Psoas muscle (tissue), 8 donors: ENCODE measurements around the gene CDK14. TPM values are rescaled to one million over a fixed set of nuclear protein-coding genes. Genes with fewer than 3 reads are reported as not detected.

Source experiments
- ATAC-seq, 4 donors: fragments of 200-7000 bp; cut with Tn5 transposase; one replicate each; pipeline ENCODE4 v1.9.1; 2020; ENCODE audit warnings: moderate library complexity in 3 of 4, mild to moderate bottlenecking in 2 of 4
- DNase-seq, 2 donors: peaks; one replicate each; pipeline ENCODE4 v3.0.0-alpha.2; 2020
- H3K27ac ChIP-seq: fragments of 200-600 bp; one replicate; pipeline ENCODE4 v1.8.0; 2022
- H3K27me3 ChIP-seq, 3 donors: fragments of 200-600 bp in 1 of 3; one replicate each; pipeline versions ENCODE4 v1.6.1 to v1.8.0; 2013 to 2022; ENCODE audit warnings: low read length in 2 of 3, mild to moderate bottlenecking in 2 of 3, moderate library complexity in 1 of 3; ENCODE audit not compliant: insufficient read depth in 3 of 3
- H3K36me3 ChIP-seq, 2 donors: fragments of 200-600 bp in 1 of 2; one replicate each; pipeline versions ENCODE4 v1.6.1 to v1.8.0; 2013 to 2022; ENCODE audit warnings: low read depth in 1 of 2, mild to moderate bottlenecking in 1 of 2, moderate library complexity in 1 of 2; ENCODE audit not compliant: insufficient read depth in 1 of 2
- H3K4me1 ChIP-seq: fragments of 200-600 bp; one replicate; pipeline ENCODE4 v1.8.0; 2022
- H3K4me3 ChIP-seq: fragments of 200-600 bp; one replicate; pipeline ENCODE4 v1.8.0; 2022; ENCODE audit warnings: mild to moderate bottlenecking
- H3K9me3 ChIP-seq: fragments of 200-600 bp; one replicate; pipeline ENCODE4 v1.8.0; 2022
- CTCF ChIP-seq: fragments of 200-600 bp; IDR thresholded peaks from one replicate; pipeline ENCODE4 v1.8.0; 2022; ENCODE audit warnings: antibody characterized with exemption
- WGBS, 3 donors: extraction: QIAGEN DNeasy Blood & Tissue Kit; methylation state at CpG; one replicate each; pipeline versions ENCODE4 v1.1.6 to v1.1.7; 2013; 5-methylcytosine and 5-hydroxymethylcytosine counted together
- intact Hi-C, 2 donors: fragments of 100-400 bp; cut with DNase I; formaldehyde crosslinking; loops; one replicate each; pipeline versions ENCODE4 v1.11.0 to v1.14.2; 2022
- polyA plus RNA-seq, 3 donors: library from polyadenylated mRNA; stranded (reverse); fragments of 200-250 nt; gene quantifications; one replicate each; pipeline ENCODE4 v1.2.3, GENCODE V29; 2013
- total RNA-seq, 4 donors: library from RNA; stranded (reverse); fragmentation: NEBNext Ultra II Directional in 2 of 4; extraction: Animal tissue kit (Norgen Biotek cat#: 25700) in 2 of 4; gene quantifications; one replicate each; pipeline versions ENCODE4 v1.2.1 to v1.2.4, GENCODE V29; 2021 to 2023
- donor health status: healthy with polysubstance abuse.
- donor health status: DM: no; HTN: no; CAD: no; lungs with moderate emphysema.
- donor health status: Bipolar disorder and iron deficiency.
- donor health status: healthy.
- donor health status: DM: yes; HTN: yes; CAD: no.
- donor health status: DM: no; HTN: no; CAD: no.
- donor health status: DM: no; HTN: no; CAD: no.
- donor health status: DM: yes; HTN: yes; CAD: no.

CDK14 gene
- total and polyA plus RNA-seq, 7 donors = 1.7 to 16.6 (median 10.6) TPM

GRCh38 chr7:90660100-90660499 is 64.0 kb downstream of the CDK14 start:
- DNase-seq (no peak), ATAC-seq (no peak)
- TF ChIP-seq CTCF = no peak
- intact Hi-C loops = no loop called here
- Histone ChIP-seq H3K9me3 (no peaks in the 10 kb centered on the region), H3K27ac (peak overlapping the region; percentile 70), H3K4me1 (peaks cover 28% of the 10 kb centered on the region), H3K4me3 (no peak overlapping the region), H3K36me3 (no peaks in the 10 kb centered on the region), H3K27me3 (no peaks in the 10 kb centered on the region)
- 78 to 83% (median 83%) methylated on average over 2 of the region's 2 CpGs for WGBS, 3 donors

GRCh38 chr7:90660819-90661218 is 64.7 kb downstream of the CDK14 start:
- peak overlapping the region; percentile 70 for H3K27ac ChIP-seq

GRCh38 chr7:90661290-90662151 is 65.4 kb downstream of the CDK14 start:
- Histone ChIP-seq H3K4me1 (peaks cover 28% of the 10 kb centered on the region), H3K27ac (peak overlapping the region; percentile 70), H3K27me3 (no peaks in the 10 kb centered on the region), H3K4me3 (peak overlapping the region; percentile 4), H3K9me3 (no peaks in the 10 kb centered on the region), H3K36me3 (no peaks in the 10 kb centered on the region)
- DNase-seq = no peak
- TF ChIP-seq CTCF = no peak
- intact Hi-C loops = no loop called here
- peak; percentile 81 to 90 (median 84) for ATAC-seq
- WGBS, 3 donors = 21 to 40% (median 24%) methylated on average over 6 of the region's 6 CpGs

More at GRCh38 chr7:90660819-90661218, 64.7 kb downstream of the CDK14 start:
- no peak for TF ChIP-seq CTCF
- Histone ChIP-seq H3K27me3 (no peaks in the 10 kb centered on the region), H3K9me3 (no peaks in the 10 kb centered on the region), H3K4me1 (peaks cover 28% of the 10 kb centered on the region), H3K36me3 (no peaks in the 10 kb centered on the region), H3K4me3 (peak overlapping the region; percentile 6)
- peak in 3 of 4 donors; percentile 20 to 55 (median 39) for ATAC-seq
- 20 to 28% (median 23%) methylated on average over 1 of the region's 1 CpG for WGBS, 3 donors
- intact Hi-C loops = no loop called here
- no peak for DNase-seq

- ATAC-seq (no peak), DNase-seq (no peak)
- Histone ChIP-seq H3K36me3 (no peaks in the 10 kb centered on the region), H3K27ac (no peak overlapping the region), H3K27me3 (no peaks in the 10 kb centered on the region), H3K4me1 (peaks cover 28% of the 10 kb centered on the region), H3K9me3 (no peaks in the 10 kb centered on the region), H3K4me3 (no peak overlapping the region)
- no peak for TF ChIP-seq CTCF
- intact Hi-C loops = no loop called here
- WGBS, 3 donors = 61 to 74% (median 71%) methylated on average over 3 of the region's 3 CpGs
Observed at GRCh38 chr7:90663176-90663575, 67.1 kb downstream of the CDK14 start.
